HL-60 (cell line): ENCODE results near the gene LRRIQ3.

Experiments
- POLR2AphosphoS5 ChIP-seq: IDR thresholded peaks from 2 replicates; pipeline ENCODE4 v1.6.1; 2012; ENCODE audit warnings: low read depth
- TF ChIP-seq, protein P1 (sequence below): IDR thresholded peaks from one replicate; pipeline ENCODE4 v1.5.1; 2011; ENCODE audit warnings: low read length, control low read depth, inconsistent platforms; ENCODE audit not compliant: insufficient read depth

DNA sequence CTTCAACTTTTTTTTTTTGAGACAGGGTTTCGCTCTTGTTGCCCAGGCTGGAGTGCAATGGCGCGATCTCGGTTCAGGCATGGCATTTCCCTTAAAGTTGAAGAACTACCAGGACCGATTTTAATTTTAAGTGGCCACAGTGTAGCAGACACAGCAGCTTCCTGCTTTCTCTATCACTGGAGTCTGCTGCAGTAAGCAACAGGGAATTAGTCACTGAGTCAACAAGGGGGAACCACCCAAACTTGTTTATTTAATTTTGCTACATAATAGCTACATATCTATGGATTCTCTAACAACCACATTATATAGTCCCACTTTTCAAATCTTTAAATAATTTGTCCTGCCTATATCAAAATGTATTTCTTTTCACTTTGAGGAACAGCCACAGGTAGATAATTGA, 24.7 kb upstream of the LRRIQ3 start:
- TF ChIP-seq, protein P1, sequence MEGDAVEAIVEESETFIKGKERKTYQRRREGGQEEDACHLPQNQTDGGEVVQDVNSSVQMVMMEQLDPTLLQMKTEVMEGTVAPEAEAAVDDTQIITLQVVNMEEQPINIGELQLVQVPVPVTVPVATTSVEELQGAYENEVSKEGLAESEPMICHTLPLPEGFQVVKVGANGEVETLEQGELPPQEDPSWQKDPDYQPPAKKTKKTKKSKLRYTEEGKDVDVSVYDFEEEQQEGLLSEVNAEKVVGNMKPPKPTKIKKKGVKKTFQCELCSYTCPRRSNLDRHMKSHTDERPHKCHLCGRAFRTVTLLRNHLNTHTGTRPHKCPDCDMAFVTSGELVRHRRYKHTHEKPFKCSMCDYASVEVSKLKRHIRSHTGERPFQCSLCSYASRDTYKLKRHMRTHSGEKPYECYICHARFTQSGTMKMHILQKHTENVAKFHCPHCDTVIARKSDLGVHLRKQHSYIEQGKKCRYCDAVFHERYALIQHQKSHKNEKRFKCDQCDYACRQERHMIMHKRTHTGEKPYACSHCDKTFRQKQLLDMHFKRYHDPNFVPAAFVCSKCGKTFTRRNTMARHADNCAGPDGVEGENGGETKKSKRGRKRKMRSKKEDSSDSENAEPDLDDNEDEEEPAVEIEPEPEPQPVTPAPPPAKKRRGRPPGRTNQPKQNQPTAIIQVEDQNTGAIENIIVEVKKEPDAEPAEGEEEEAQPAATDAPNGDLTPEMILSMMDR: no peak
- no peak for TF ChIP-seq POLR2AphosphoS5
